SK-N-SH (cell line): ENCODE results near the gene CENPO. TPM values are rescaled to one million over a fixed set of nuclear protein-coding genes. Genes with fewer than 3 reads are reported as not detected.

Experiments used
- CTCF ChIA-PET: fragments of 300-600, 350-600 bp; formaldehyde crosslinking; extraction: SDS; loops from one replicate; lab custom pipeline; 2021; lab: Yijun Ruan, JAX
- POLR2A ChIA-PET: fragments of 350-600 bp; sonication (Branson Sonifier 250); formaldehyde crosslinking; extraction: SDS; loops from one replicate; lab custom pipeline; 2020; ENCODE audit warnings: antibody characterized with exemption, inconsistent platforms; lab: Yijun Ruan, JAX
- DNase-seq: peaks from one replicate; pipeline ENCODE4 v3.0.0; 2012
- H2AFZ ChIP-seq: fragments of 200-600 bp; sonication (generic); 2 replicates; pipeline ENCODE4 v1.8.1; 2016; ENCODE audit warnings: antibody characterized with exemption, mild to moderate bottlenecking, low read depth
- H3F3A ChIP-seq: fragments of 200-600 bp; sonication (generic); replicated peaks from 2 replicates; pipeline ENCODE3; 2016; ENCODE audit warnings: antibody characterized with exemption, mild to moderate bottlenecking; ENCODE audit not compliant: insufficient read depth
- H3K27ac ChIP-seq, 2 experiments: fragments of 200-500 bp in 1 of 2; fragments of 200-600 bp in 1 of 2; sonication (Bioruptor generic) in 1 of 2; sonication (generic), shearing (Covaris generic) in 1 of 2; 2 replicates each; pipeline versions ENCODE4 v1.5.1 to v1.6.1; 2014 to 2016; ENCODE audit warnings: low read depth in 2 of 2, inconsistent platforms in 1 of 2, low read length in 1 of 2, mild to moderate bottlenecking in 1 of 2, mixed read lengths in 1 of 2
- H3K27me3 ChIP-seq: fragments of 200-600 bp; sonication (generic), shearing (Covaris generic); 2 replicates; pipeline ENCODE4 v1.6.1; 2016; ENCODE audit warnings: mixed run types; ENCODE audit not compliant: insufficient read depth
- H3K36me3 ChIP-seq, 2 experiments: fragments of 200-500 bp in 1 of 2; fragments of 200-600 bp in 1 of 2; sonication (Bioruptor generic) in 1 of 2; sonication (generic) in 1 of 2; replicated peaks in 1 of 2; 2 replicates each; pipeline versions ENCODE3 to v1.5.1; 2014 to 2016; ENCODE audit warnings: low read length in 1 of 2, mild to moderate bottlenecking in 1 of 2; ENCODE audit not compliant: insufficient read depth in 2 of 2, control insufficient read depth in 1 of 2
- H3K4me1 ChIP-seq, 2 experiments: fragments of 200-500 bp in 1 of 2; fragments of 200-600 bp in 1 of 2; sonication (Bioruptor generic) in 1 of 2; sonication (generic), shearing (Covaris generic) in 1 of 2; 2 replicates each; pipeline versions ENCODE4 v1.5.1 to v1.6.1; 2014 to 2016; ENCODE audit warnings: low read depth in 1 of 2, low read length in 1 of 2, mixed run types in 1 of 2; ENCODE audit not compliant: insufficient read depth in 2 of 2, control insufficient read depth in 1 of 2
- H3K4me2 ChIP-seq: fragments of 200-600 bp; sonication (generic), shearing (Covaris generic); 2 replicates; pipeline ENCODE4 v1.6.1; 2017; ENCODE audit warnings: mixed run types
- H3K4me3 ChIP-seq, 2 experiments: fragments of 200-500 bp in 1 of 2; fragments of 200-600 bp in 1 of 2; sonication (Bioruptor generic) in 1 of 2; sonication (generic), shearing (Covaris generic) in 1 of 2; 2 replicates each; pipeline versions ENCODE4 v1.5.1 to v1.8.1; 2014 to 2016; ENCODE audit warnings: low read depth in 2 of 2, inconsistent platforms in 1 of 2, low read length in 1 of 2, mild to moderate bottlenecking in 1 of 2, mixed read lengths in 1 of 2, moderate library complexity in 1 of 2
- H3K79me2 ChIP-seq: fragments of 200-600 bp; sonication (generic); 2 replicates; pipeline ENCODE4 v1.8.1; 2017; ENCODE audit warnings: mild to moderate bottlenecking; ENCODE audit not compliant: insufficient read depth
- H3K9ac ChIP-seq: fragments of 200-600 bp; sonication (generic); 2 replicates; pipeline ENCODE4 v1.6.1; 2017; ENCODE audit warnings: mixed run types
- H3K9me2 ChIP-seq: fragments of 200-600 bp; sonication (generic); 2 replicates; pipeline ENCODE4 v1.6.1; 2017; ENCODE audit warnings: mixed run types
- H3K9me3 ChIP-seq: fragments of 200-600 bp; sonication (generic); 2 replicates; pipeline ENCODE4 v1.6.1; 2017; ENCODE audit warnings: mixed run types, mild to moderate bottlenecking, moderate library complexity
- H4K20me1 ChIP-seq: fragments of 200-600 bp; sonication (generic); 2 replicates; pipeline ENCODE4 v1.6.1; 2017; ENCODE audit warnings: mild to moderate bottlenecking, mixed run types; ENCODE audit not compliant: insufficient read depth
- CTCF ChIP-seq: fragments of 200-600 bp; sonication (generic); IDR thresholded peaks from 2 replicates; pipeline ENCODE4 v1.6.1; 2017; ENCODE audit warnings: antibody characterized with exemption, mild to moderate bottlenecking, moderate library complexity
- FOSL2 ChIP-seq: IDR thresholded peaks from 2 replicates; pipeline ENCODE4 v1.4.0; 2012; ENCODE audit warnings: low read depth, mild to moderate bottlenecking, moderate library complexity, borderline replicate concordance
- FOXJ3 ChIP-seq: sonication (generic); formaldehyde crosslinking; IDR thresholded peaks from 2 replicates; pipeline ENCODE4 v1.5.1; 2020; ENCODE audit warnings: mild to moderate bottlenecking, missing genetic modification reagents
- FOXM1 ChIP-seq: IDR thresholded peaks from 2 replicates; pipeline ENCODE4 v1.4.0; 2012; ENCODE audit warnings: low read depth, mild to moderate bottlenecking
- GABPA ChIP-seq: IDR thresholded peaks from 2 replicates; pipeline ENCODE4 v1.4.0; 2012; ENCODE audit warnings: low read depth, mild to moderate bottlenecking
- JUND ChIP-seq: IDR thresholded peaks from 2 replicates; pipeline ENCODE4 v1.4.0; 2012
- MAX ChIP-seq: IDR thresholded peaks from 2 replicates; pipeline ENCODE4 v1.4.0; 2012; ENCODE audit warnings: low read depth
- MEF2A ChIP-seq: IDR thresholded peaks from 2 replicates; pipeline ENCODE4 v1.4.0; 2012; ENCODE audit warnings: low read depth, borderline replicate concordance
- RAD21 ChIP-seq: IDR thresholded peaks from 2 replicates; pipeline ENCODE4 v1.6.1; 2012; ENCODE audit warnings: mild to moderate bottlenecking, low read length
- RCOR1 ChIP-seq: fragments of 150-350 bp; IDR thresholded peaks from 2 replicates; pipeline ENCODE4 v1.6.1; 2017; ENCODE audit warnings: antibody characterized with exemption, low read length
- REST ChIP-seq: IDR thresholded peaks from 2 replicates; pipeline ENCODE4 v1.6.1; 2012; ENCODE audit warnings: mild to moderate bottlenecking, low read depth, low read length, moderate library complexity
- RFX5 ChIP-seq: IDR thresholded peaks from 2 replicates; pipeline ENCODE4 v1.6.1; 2012; ENCODE audit warnings: mild to moderate bottlenecking, improper control_type of control experiment, low read length
- RXRA ChIP-seq: IDR thresholded peaks from 2 replicates; pipeline ENCODE4 v1.4.0; 2012; ENCODE audit warnings: low read depth, mild to moderate bottlenecking, borderline replicate concordance
- SIN3A ChIP-seq: IDR thresholded peaks from 2 replicates; pipeline ENCODE4 v1.6.1; 2012; ENCODE audit warnings: low read depth, mild to moderate bottlenecking, low read length, moderate library complexity, borderline replicate concordance
- SMC3 ChIP-seq: IDR thresholded peaks from 2 replicates; pipeline ENCODE4 v1.6.1; 2012; ENCODE audit warnings: low read depth, low read length, improper control_type of control experiment
- TCF12 ChIP-seq: IDR thresholded peaks from 2 replicates; pipeline ENCODE4 v1.4.0; 2012
- TEAD4 ChIP-seq: IDR thresholded peaks from 2 replicates; pipeline ENCODE4 v1.4.0; 2012; ENCODE audit warnings: mild to moderate bottlenecking, borderline replicate concordance; ENCODE audit not compliant: insufficient read depth
- USF1 ChIP-seq: IDR thresholded peaks from 2 replicates; pipeline ENCODE4 v1.4.0; 2012; ENCODE audit warnings: low read depth, borderline replicate concordance
- USF2 ChIP-seq: fragments of 150-350 bp; IDR thresholded peaks from 2 replicates; pipeline ENCODE4 v1.6.1; 2017; ENCODE audit warnings: antibody characterized with exemption, low read length, low read depth, borderline replicate concordance
- YY1 ChIP-seq: IDR thresholded peaks from 2 replicates; pipeline ENCODE4 v1.4.0; 2012; ENCODE audit warnings: low read depth, mild to moderate bottlenecking
- WGBS: methylation state at CpG from one replicate; pipeline ENCODE4 v1.1.6; 2017; ENCODE audit warnings: low lambda C conversion rate; 5-methylcytosine and 5-hydroxymethylcytosine counted together
- polyA plus RNA-seq, 3 experiments: library from polyadenylated mRNA; depleted of rRNA; stranded (reverse); fragments of >200 nt; gene quantifications; 2 replicates each; pipeline ENCODE4 v1.2.3, GENCODE V29; 2012

CENPO gene
- polyA plus RNA-seq, 1 of the 3 experiments (the other 2 are of a cell fraction), result 18.3 TPM

- peak; percentile 63 for TF ChIP-seq REST
- no peak for TF ChIP-seq USF1
- no peak for TF ChIP-seq MEF2A
- TF ChIP-seq YY1, result peak; percentile 100
- no peak for TF ChIP-seq RXRA
- TF ChIP-seq FOXJ3 (CRISPR knock-in tag), result peak; percentile 70; the same call in 1 of the 2 replicates
- no peak; the same call in none of the 2 replicates for TF ChIP-seq RCOR1
- TF ChIP-seq RFX5, result no peak; the same call in 1 of the 2 replicates
- TF ChIP-seq TCF12, result peak; percentile 20; the same call in 1 of the 2 replicates
- TF ChIP-seq TEAD4, result no peak
- TF ChIP-seq RAD21, result peak; percentile 59
- TF ChIP-seq SIN3A, result peak; percentile 96
Measured at GRCh38 chr2:24792874-24793760, at the start of gene CENPO, which contains the start of gene PTRHD1 (continued).

- ChIA-PET CTCF (interaction anchor here (3.0 kb wide), 1 partner anchor 16 kb away, joined by 6 read pairs; no protein-coding TSS in a partner anchor), POLR2A (no interaction called here)
- H3K9me2 ChIP-seq, result no peaks in the 10 kb centered on the region
- H2AFZ ChIP-seq, result no peak overlapping the region
- H3F3A ChIP-seq, result no peaks in the 10 kb centered on the region
- no peak overlapping the region for H3K9ac ChIP-seq
- peaks cover 25 to 30% of the 10 kb centered on the region in 2 experiments for H3K36me3 ChIP-seq
- H3K4me3 ChIP-seq, result no peak overlapping the region
- H3K27ac ChIP-seq, result no peak overlapping the region
- H3K4me2 ChIP-seq, result no peak overlapping the region
- DNase-seq, result no peak
- no peaks in the 10 kb centered on the region for H3K27me3 ChIP-seq
- peaks cover 0 to 9% of the 10 kb centered on the region in 2 experiments; a peak in 2 of 4 replicates for H3K4me1 ChIP-seq
- H4K20me1 ChIP-seq, result no peaks in the 10 kb centered on the region
- no peaks in the 10 kb centered on the region for H3K9me3 ChIP-seq
- no peaks in the 10 kb centered on the region for H3K79me2 ChIP-seq
- 96% methylated on average over 3 of the region's 3 CpGs for WGBS
- TF ChIP-seq SMC3 (no peak), SIN3A (no peak), JUND (no peak), YY1 (no peak), CTCF (no peak), GABPA (no peak), USF2 (no peak), FOSL2 (no peak), FOXJ3 (CRISPR knock-in tag) (no peak), FOXM1 (no peak), MAX (no peak)
Measured at GRCh38 chr2:24743924-24744323, 49.3 kb upstream of the CENPO start.
